T-cell (primary cell): Measurements from ENCODE around the gene INPP4A. TPM values are rescaled to one million over a fixed set of nuclear protein-coding genes. Genes with fewer than 3 reads are reported as not detected.

Experiments used
- ATAC-seq, 4 experiments: fragments of 200-7000 bp in 3 of 4; fragments of 150-1000 bp in 1 of 4; cut with Tn5 transposase; replicated peaks in 1 of 4; 1 replicate in 3 of 4; 2 replicates in 1 of 4; pipeline ENCODE4 v1.10.0; 2021; ENCODE audit warnings: moderate library complexity in 3 of 4, mild to moderate bottlenecking in 2 of 4, moderate number of reproducible peaks in 1 of 4
- CTCF ChIA-PET, 2 donors: fragments of 300-600 bp; sonication (Branson Sonifier 250); formaldehyde crosslinking; loops; one replicate each; lab custom pipeline; 2022; ENCODE audit warnings: antibody characterized with exemption in 2 of 2; lab: Charles Lee
- POLR2A ChIA-PET, 2 donors: fragments of 300-600 bp; sonication (Branson Sonifier 250); formaldehyde crosslinking; loops; one replicate each; lab custom pipeline; 2022; ENCODE audit warnings: antibody characterized with exemption in 2 of 2; lab: Charles Lee
- DNase-seq, 35 experiments: peaks; one replicate each; pipeline versions ENCODE4 v3.0.0 to v3.0.0-alpha.2; 2013 to 2023
- H3K27ac ChIP-seq: one replicate; pipeline ENCODE4 v1.5.1; 2013; ENCODE audit warnings: low read length
- H3K27me3 ChIP-seq, 2 experiments: replicated peaks in 1 of 2; 1 replicate in 1 of 2; 2 replicates in 1 of 2; pipeline versions ENCODE4 v1.6.1 to v1.7.0; 2013; ENCODE audit warnings: low read length in 1 of 2, mixed read lengths in 1 of 2; ENCODE audit not compliant: control insufficient read depth in 2 of 2, insufficient read depth in 2 of 2; ENCODE audit errors: extremely low read depth in 1 of 2
- H3K36me3 ChIP-seq, 2 donors: 1 replicate in 1 of 2; 2 replicates in 1 of 2; pipeline versions ENCODE4 v1.6.1 to v1.7.0; 2013; ENCODE audit warnings: low read length in 1 of 2; ENCODE audit not compliant: control insufficient read depth in 2 of 2, insufficient read depth in 1 of 2; ENCODE audit errors: extremely low read depth in 1 of 2
- H3K4me1 ChIP-seq, 2 experiments: 1 replicate in 1 of 2; 2 replicates in 1 of 2; pipeline versions ENCODE4 v1.6.1 to v1.7.0; 2013; ENCODE audit warnings: low read length in 2 of 2, mixed read lengths in 1 of 2; ENCODE audit not compliant: insufficient read depth in 2 of 2, control insufficient read depth in 1 of 2; ENCODE audit errors: extremely low read depth in 1 of 2
- H3K4me3 ChIP-seq, 2 donors: 1 replicate in 1 of 2; 2 replicates in 1 of 2; pipeline versions ENCODE4 v1.5.1 to v1.7.0; 2013; ENCODE audit warnings: mild to moderate bottlenecking in 2 of 2, low read length in 1 of 2, moderate library complexity in 1 of 2; ENCODE audit not compliant: control insufficient read depth in 1 of 2; ENCODE audit errors: extremely low read depth in 1 of 2
- H3K9me3 ChIP-seq: 2 replicates; pipeline ENCODE4 v1.7.0; 2013
- H3K27ac Mint-ChIP-seq, 2 donors: one replicate each; pipeline ENCODE4 v1.8.0; 2020 to 2021; ENCODE audit warnings: mild to moderate bottlenecking in 2 of 2, mixed read lengths in 2 of 2
- H3K27me3 Mint-ChIP-seq, 2 donors: one replicate each; pipeline ENCODE4 v1.8.0; 2021 to 2022; ENCODE audit warnings: mixed read lengths in 2 of 2
- H3K36me3 Mint-ChIP-seq: one replicate; pipeline ENCODE4 v1.8.0; 2021; ENCODE audit warnings: mixed read lengths
- H3K4me1 Mint-ChIP-seq, 3 donors: one replicate each; pipeline ENCODE4 v1.8.0; 2020 to 2022; ENCODE audit warnings: mixed read lengths in 3 of 3, mild to moderate bottlenecking in 1 of 3
- H3K4me3 Mint-ChIP-seq, 3 donors: one replicate each; pipeline ENCODE4 v1.8.0; 2020 to 2022; ENCODE audit warnings: mild to moderate bottlenecking in 3 of 3, mixed read lengths in 3 of 3, moderate library complexity in 3 of 3
- H3K9me3 Mint-ChIP-seq, 3 donors: one replicate each; pipeline ENCODE4 v1.8.0; 2020 to 2022; ENCODE audit warnings: mixed read lengths in 3 of 3
- WGBS: methylation state at CpG from one replicate; pipeline ENCODE4 v1.1.5; 2013; ENCODE audit warnings: missing lambda C conversion rate; ENCODE audit not compliant: insufficient coverage; 5-methylcytosine and 5-hydroxymethylcytosine counted together
- total RNA-seq, 35 experiments: library from RNA in 6 of 35; stranded (reverse) in 6 of 35; fragments of 120-200 nt in 1 of 35; gene quantifications; one replicate each; pipeline versions ENCODE4 v1.2.1 to v1.2.4 and lab custom pipeline; 2013 to 2026

Gene INPP4A
- total RNA-seq, 5 donors from 2014 or later (not counting 1 experiment from before 2014, with no cell fraction given), result 126 to 153 (median 136) TPM

GRCh38 chr2:98572211-98572610 lies 127.6 kb downstream of the INPP4A start:
- H3K27ac ChIP-seq, result no peak overlapping the region
- H3K27me3 ChIP-seq, result no peaks in the 10 kb centered on the region
- Mint-ChIP-seq H3K4me3 (no peak overlapping the region), H3K36me3 (peaks cover 61% of the 10 kb centered on the region), H3K9me3 (no peaks in the 10 kb centered on the region), H3K4me1 (peaks cover 0 to 10% (median 0%) of the 10 kb centered on the region in 3 donors), H3K27me3 (no peaks in the 10 kb centered on the region), H3K27ac (no peak overlapping the region)
- peaks cover 40 to 97% of the 10 kb centered on the region in 2 donors for H3K36me3 ChIP-seq
- no peaks in the 10 kb centered on the region for H3K4me1 ChIP-seq
- CTCF ChIA-PET, result interaction anchor here in 1 of 2 donors (1.2 kb wide), 1 partner anchor 160 kb away, joined by 4 read pairs; no protein-coding TSS in a partner anchor
- H3K9me3 ChIP-seq, result no peaks in the 10 kb centered on the region
- DNase-seq, result no peak
- no peak overlapping the region for H3K4me3 ChIP-seq
- ATAC-seq, result no peak
- WGBS, result no CpG with 5 or more reads among the region's 5 CpGs
- POLR2A ChIA-PET, result interaction anchor here (0.5 to 0.8 kb wide), 2 partner anchors 37 to 166 kb away, joined by 3 read pairs; no protein-coding TSS in a partner anchor

GRCh38 chr2:98572676-98573075 lies 128.0 kb downstream of the INPP4A start:
- peaks cover 42 to 97% of the 10 kb centered on the region in 2 donors for H3K36me3 ChIP-seq
- Mint-ChIP-seq H3K4me1 (peaks cover 0 to 10% (median 0%) of the 10 kb centered on the region in 3 donors), H3K9me3 (no peaks in the 10 kb centered on the region), H3K27me3 (no peaks in the 10 kb centered on the region), H3K4me3 (no peak overlapping the region), H3K27ac (no peak overlapping the region), H3K36me3 (peaks cover 63% of the 10 kb centered on the region)
- no peak overlapping the region for H3K27ac ChIP-seq
- CTCF ChIA-PET, result interaction anchor here in 1 of 2 donors (1.2 kb wide), 1 partner anchor 161 kb away, joined by 4 read pairs; no protein-coding TSS in a partner anchor
- no peaks in the 10 kb centered on the region for H3K9me3 ChIP-seq
- DNase-seq (no peak), ATAC-seq (no peak)
- no peaks in the 10 kb centered on the region for H3K27me3 ChIP-seq
- 97% methylated on average over 13 of the region's 15 CpGs for WGBS
- no peaks in the 10 kb centered on the region for H3K4me1 ChIP-seq
- POLR2A ChIA-PET, result interaction anchor here in 1 of 2 donors (0.8 kb wide), 1 partner anchor 165 kb away, joined by 3 read pairs; no protein-coding TSS in a partner anchor
- H3K4me3 ChIP-seq, result no peak overlapping the region

- Histone ChIP-seq H3K9me3 (no peaks in the 10 kb centered on the region), H3K4me1 (no peaks in the 10 kb centered on the region), H3K4me3 (no peak overlapping the region), H3K27ac (no peak overlapping the region), H3K27me3 (no peaks in the 10 kb centered on the region), H3K36me3 (peaks cover 39 to 97% of the 10 kb centered on the region in 2 donors)
- Mint-ChIP-seq H3K9me3 (no peaks in the 10 kb centered on the region), H3K27ac (no peak overlapping the region), H3K4me1 (peaks cover 0 to 10% (median 0%) of the 10 kb centered on the region in 3 donors), H3K27me3 (no peaks in the 10 kb centered on the region), H3K36me3 (peaks cover 65% of the 10 kb centered on the region), H3K4me3 (no peak overlapping the region)
- ATAC-seq (no peak), DNase-seq (no peak)
- CTCF ChIA-PET, result interaction anchor here in 1 of 2 donors (1.2 kb wide), 1 partner anchor 161 kb away, joined by 4 read pairs; no protein-coding TSS in a partner anchor
- WGBS, result 98% methylated on average over 12 of the region's 13 CpGs
- POLR2A ChIA-PET, result no interaction called here
These were observed 128.8 kb downstream of the INPP4A start for GRCh38 chr2:98573426-98573825.

GRCh38 chr2:98576666-98577312 lies 132.1 kb downstream of the INPP4A start:
- ATAC-seq (no peak), DNase-seq (no peak)
- Mint-ChIP-seq H3K36me3 (peaks cover 53% of the 10 kb centered on the region), H3K27ac (no peak overlapping the region), H3K27me3 (no peaks in the 10 kb centered on the region), H3K4me1 (no peaks in the 10 kb centered on the region), H3K4me3 (no peak overlapping the region), H3K9me3 (no peaks in the 10 kb centered on the region)
- ChIA-PET CTCF (no interaction called here), POLR2A (no interaction called here)
- Histone ChIP-seq H3K27ac (no peak overlapping the region), H3K36me3 (peaks cover 50 to 96% of the 10 kb centered on the region in 2 donors), H3K4me3 (no peak overlapping the region), H3K27me3 (no peaks in the 10 kb centered on the region), H3K9me3 (no peaks in the 10 kb centered on the region), H3K4me1 (no peaks in the 10 kb centered on the region)
- 96% methylated on average over 20 of the region's 22 CpGs for WGBS

- no peaks in the 10 kb centered on the region for H3K9me3 ChIP-seq
- H3K27ac ChIP-seq, result no peak overlapping the region
- H3K27me3 ChIP-seq, result no peaks in the 10 kb centered on the region
- H3K4me1 ChIP-seq, result no peaks in the 10 kb centered on the region
- POLR2A ChIA-PET, result no interaction called here
- no peak overlapping the region for H3K4me3 ChIP-seq
- peaks cover 58% of the 10 kb centered on the region for H3K36me3 Mint-ChIP-seq
- H3K4me1 Mint-ChIP-seq, result no peaks in the 10 kb centered on the region
- ATAC-seq (no peak), DNase-seq (no peak)
- H3K27ac Mint-ChIP-seq, result no peak overlapping the region
- no peak overlapping the region for H3K4me3 Mint-ChIP-seq
- CTCF ChIA-PET, result no interaction called here
- no peaks in the 10 kb centered on the region for H3K9me3 Mint-ChIP-seq
- peaks cover 47 to 96% of the 10 kb centered on the region in 2 donors for H3K36me3 ChIP-seq
- H3K27me3 Mint-ChIP-seq, result no peaks in the 10 kb centered on the region
- 87% methylated on average over 10 of the region's 10 CpGs for WGBS
These were observed 132.7 kb downstream of the INPP4A start for GRCh38 chr2:98577313-98577712.

GRCh38 chr2:98578231-98578630 lies 133.6 kb downstream of the INPP4A start:
- WGBS, result 97% methylated on average over 4 of the region's 9 CpGs
- Histone ChIP-seq H3K27me3 (no peaks in the 10 kb centered on the region), H3K4me1 (no peaks in the 10 kb centered on the region), H3K4me3 (no peak overlapping the region), H3K9me3 (no peaks in the 10 kb centered on the region), H3K36me3 (peaks cover 49 to 96% of the 10 kb centered on the region in 2 donors), H3K27ac (no peak overlapping the region)
- peaks cover 57% of the 10 kb centered on the region for H3K36me3 Mint-ChIP-seq
- DNase-seq, result no peak
- no peak for ATAC-seq
- POLR2A ChIA-PET, result no interaction called here
- H3K4me3 Mint-ChIP-seq, result no peak overlapping the region
- no peaks in the 10 kb centered on the region for H3K9me3 Mint-ChIP-seq
- no peak overlapping the region for H3K27ac Mint-ChIP-seq
- no peaks in the 10 kb centered on the region for H3K4me1 Mint-ChIP-seq
- H3K27me3 Mint-ChIP-seq, result no peaks in the 10 kb centered on the region
- CTCF ChIA-PET, result no interaction called here
